HepG2 (cell line): ENCODE measurements around the gene RANBP17. TPM values are rescaled to one million over a fixed set of nuclear protein-coding genes. Genes with fewer than 3 reads are reported as not detected.

Experiments used
- ATAC-seq: fragments of 200-7000 bp; cut with Tn5 transposase; 3 replicates; pipeline ENCODE4 v1.9.1; 2020; ENCODE audit warnings: mild to moderate bottlenecking, moderate library complexity
- BruUV-seq: library from RNA; stranded (reverse); fragments of 400-500 nt; replicated peaks from 2 replicates; lab custom pipeline; 2021; lab: Mats Ljungman, UMichigan
- CTCF ChIA-PET: fragments of 300-600 bp; formaldehyde crosslinking; extraction: SDS; loops from one replicate; lab custom pipeline; 2021; ENCODE audit warnings: low total read pairs, inconsistent platforms, low intra/inter-chr PET ratio; lab: Yijun Ruan, JAX
- POLR2A ChIA-PET: fragments of 350-600 bp; sonication (Branson Sonifier 250); formaldehyde crosslinking; loops from one replicate; lab custom pipeline; 2020; ENCODE audit warnings: antibody characterized with exemption, inconsistent platforms; lab: Yijun Ruan, JAX
- DNase-seq: peaks from one replicate; pipeline ENCODE4 v3.0.0-alpha.2; 2015; ENCODE audit warnings: low spot score
- FAIRE-seq: peaks from 3 replicates; lab custom pipeline; 2011; peaks lifted over from hg19 to GRCh38; lab: Jason Lieb, UNC
- H2AFZ ChIP-seq: one replicate; pipeline ENCODE4 v1.6.1; 2011; ENCODE audit warnings: low read length, inconsistent platforms
- H3K27ac ChIP-seq: fragments of 300-600 bp; 3 replicates; pipeline ENCODE4 v1.8.0; 2011; ENCODE audit warnings: mixed run types, mild to moderate bottlenecking, mixed read lengths, low read length, inconsistent platforms; ENCODE audit not compliant: insufficient read depth; ENCODE audit errors: extremely low read length
- H3K27me3 ChIP-seq, 2 experiments: fragments of 200-600 bp in 1 of 2; 2 replicates in 1 of 2; 3 replicates in 1 of 2; pipeline versions ENCODE4 v1.6.0 to v1.8.0; 2011; ENCODE audit warnings: low read length in 2 of 2, mild to moderate bottlenecking in 2 of 2, moderate library complexity in 2 of 2, inconsistent platforms in 1 of 2; ENCODE audit not compliant: insufficient read depth in 2 of 2, control insufficient read depth in 1 of 2
- H3K36me3 ChIP-seq, 2 experiments: fragments of 200-600 bp in 1 of 2; replicated peaks in 1 of 2; 2 replicates in 1 of 2; 3 replicates in 1 of 2; pipeline versions ENCODE4 v1.5.1 to v1.8.0; 2011; ENCODE audit warnings: low read length in 2 of 2, inconsistent platforms in 1 of 2; ENCODE audit not compliant: insufficient read depth in 2 of 2, control insufficient read depth in 1 of 2
- H3K4me1 ChIP-seq: 2 replicates; pipeline ENCODE4 v1.5.1; 2012; ENCODE audit warnings: low read length, inconsistent platforms; ENCODE audit not compliant: insufficient read depth
- H3K4me2 ChIP-seq: 2 replicates; pipeline ENCODE4 v1.6.0; 2011; ENCODE audit warnings: low read depth, low read length, inconsistent platforms
- H3K4me3 ChIP-seq, 3 experiments: fragments of 200-600 bp in 1 of 3; sonication (generic), shearing (Covaris generic) in 1 of 3; replicated peaks in 1 of 3; 2 replicates each; pipeline ENCODE4 v1.5.1; 2011 to 2016; ENCODE audit warnings: low read length in 3 of 3, inconsistent platforms in 2 of 3, low read depth in 2 of 3, mild to moderate bottlenecking in 2 of 3, control low read depth in 1 of 3, mixed read lengths in 1 of 3; ENCODE audit not compliant: insufficient read depth in 1 of 3
- H3K79me2 ChIP-seq: one replicate; pipeline ENCODE4 v1.6.1; 2011; ENCODE audit warnings: low read length, inconsistent platforms; ENCODE audit not compliant: insufficient read depth
- H3K9ac ChIP-seq: 2 replicates; pipeline ENCODE4 v1.6.0; 2011; ENCODE audit warnings: mild to moderate bottlenecking, low read depth, low read length, inconsistent platforms; ENCODE audit not compliant: insufficient read depth
- H3K9me3 ChIP-seq: 2 replicates; pipeline ENCODE4 v1.5.1; 2012; ENCODE audit warnings: mild to moderate bottlenecking, low read length
- H4K20me1 ChIP-seq: 2 replicates; pipeline ENCODE4 v1.6.0; 2011; ENCODE audit warnings: inconsistent platforms, mild to moderate bottlenecking, low read length, moderate library complexity; ENCODE audit not compliant: insufficient read depth
- ATF1 ChIP-seq: IDR thresholded peaks from 2 replicates; pipeline ENCODE4 v1.6.1; 2016; ENCODE audit warnings: mild to moderate bottlenecking, control low read depth
- CENPX ChIP-seq: sonication (generic); formaldehyde crosslinking; IDR thresholded peaks from 2 replicates; pipeline ENCODE4 v1.9.0; 2021; ENCODE audit warnings: mild to moderate bottlenecking, missing genetic modification reagents, moderate library complexity
- GTF3A ChIP-seq: sonication (generic); formaldehyde crosslinking; conservative IDR thresholded peaks from 2 replicates; pipeline ENCODE4 v1.4.0; 2020; ENCODE audit warnings: mild to moderate bottlenecking, missing genetic modification reagents
- MAFG ChIP-seq: sonication (generic); formaldehyde crosslinking; IDR thresholded peaks from 2 replicates; pipeline ENCODE4 v1.5.1; 2020; ENCODE audit warnings: mild to moderate bottlenecking, missing genetic modification reagents
- NR2F1 ChIP-seq, 2 experiments: fragments of 450-650 bp in 1 of 2; formaldehyde crosslinking in 1 of 2; IDR thresholded peaks; 2 replicates each; pipeline versions ENCODE4 v1.5.0 to v1.6.1; 2016 to 2020; ENCODE audit warnings: mild to moderate bottlenecking in 1 of 2, missing compliant biosample characterization in 1 of 2, missing genetic modification reagents in 1 of 2, moderate library complexity in 1 of 2
- ZNF205 ChIP-seq: IDR thresholded peaks from 2 replicates; pipeline ENCODE4 v1.6.1; 2018; ENCODE audit warnings: missing biosample characterization, missing genetic modification reagents
- WGBS: methylation state at CpG from one replicate; pipeline ENCODE4 v1.1.6; 2017; ENCODE audit warnings: low lambda C conversion rate; 5-methylcytosine and 5-hydroxymethylcytosine counted together
- in situ Hi-C: cut with HindIII; loops from 2 replicates; pipeline ENCODE4 v1.10.0; 2017; ENCODE audit warnings: low pct_unique_long_range_greater_than_20kb; ENCODE audit not compliant: extremely low pct_ligation_motif_present
- intact Hi-C: fragments of 100-400 bp; cut with micrococcal nuclease; formaldehyde crosslinking; loops from one replicate; pipeline ENCODE4 v1.10.0; 2022; ENCODE audit not compliant: unreplicated experiment
- polyA plus RNA-seq, 8 experiments: library from polyadenylated mRNA; depleted of rRNA in 3 of 8; stranded (reverse) in 7 of 8; unstranded in 1 of 8; fragments of >200 nt; fragmentation: Illumina TruSeq in 4 of 8; extraction: Trizol in 4 of 8; gene quantifications; 2 replicates each; pipeline versions ENCODE4 v1.2.1 to v1.2.3, GENCODE V29; 2011 to 2016; ENCODE audit warnings: low read depth in 4 of 8, missing spikeins in 1 of 8, mixed read lengths in 1 of 8; ENCODE audit not compliant: insufficient read depth in 1 of 8
- total RNA-seq, 5 experiments: library from RNA; depleted of rRNA; stranded (reverse); fragments of >200 nt; fragmentation: Illumina TruSeq; extraction: Trizol; gene quantifications; 2 replicates each; pipeline ENCODE4 v1.2.3, GENCODE V29; 2016; ENCODE audit warnings: low read depth in 1 of 5
- TF ChIP-seq, protein P1 (sequence below): sonication (generic); formaldehyde crosslinking; IDR thresholded peaks from 2 replicates; pipeline ENCODE4 v1.8.1; 2023; ENCODE audit warnings: missing genetic modification reagents, inconsistent platforms, borderline replicate concordance
- TF ChIP-seq, protein P2 (sequence below): sonication (generic); formaldehyde crosslinking; conservative IDR thresholded peaks from 2 replicates; pipeline ENCODE4 v1.5.0; 2020; ENCODE audit warnings: missing genetic modification reagents

RANBP17 gene
- total and polyA plus RNA-seq, 2 of the 13 experiments (the other 11 are each of a cell fraction or from before 2014, with no cell fraction given): not detected

DNA sequence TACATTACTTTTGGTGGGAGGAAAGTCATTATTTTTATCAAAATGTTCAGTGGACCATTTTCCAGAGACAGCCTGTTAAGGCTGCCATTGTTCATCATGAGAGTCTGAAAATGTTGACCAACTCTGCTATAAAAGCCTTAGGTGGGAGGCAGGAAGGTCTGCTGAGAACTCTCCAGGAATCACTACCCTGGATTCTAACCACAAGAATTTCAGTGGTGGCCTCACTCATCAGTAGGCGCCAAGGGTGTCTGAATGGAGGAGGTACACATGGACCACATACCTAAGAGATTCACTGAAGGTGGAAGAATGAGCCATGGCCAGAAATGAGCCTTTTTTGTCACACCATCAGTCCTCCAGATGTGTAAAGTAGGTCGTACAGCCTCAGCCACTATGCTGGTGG is 426.2 kb downstream of the RANBP17 start:
- DNase-seq (no peak), FAIRE-seq (no peak), ATAC-seq (no peak)
- TF ChIP-seq ATF1 (CRISPR knock-in tag) (no peak), CENPX (CRISPR knock-in tag) (no peak), MAFG (CRISPR knock-in tag) (no peak), GTF3A (CRISPR knock-in tag) (no peak), ZNF205 (CRISPR knock-in tag) (no peak), NR2F1 (CRISPR knock-in tag; IDR thresholded peaks at IDR 0.05) (no peak)
- TF ChIP-seq, protein P1, sequence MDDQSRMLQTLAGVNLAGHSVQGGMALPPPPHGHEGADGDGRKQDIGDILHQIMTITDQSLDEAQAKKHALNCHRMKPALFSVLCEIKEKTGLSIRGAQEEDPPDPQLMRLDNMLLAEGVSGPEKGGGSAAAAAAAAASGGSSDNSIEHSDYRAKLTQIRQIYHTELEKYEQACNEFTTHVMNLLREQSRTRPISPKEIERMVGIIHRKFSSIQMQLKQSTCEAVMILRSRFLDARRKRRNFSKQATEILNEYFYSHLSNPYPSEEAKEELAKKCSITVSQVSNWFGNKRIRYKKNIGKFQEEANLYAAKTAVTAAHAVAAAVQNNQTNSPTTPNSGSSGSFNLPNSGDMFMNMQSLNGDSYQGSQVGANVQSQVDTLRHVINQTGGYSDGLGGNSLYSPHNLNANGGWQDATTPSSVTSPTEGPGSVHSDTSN (CRISPR knock-in tag): no peak
- TF ChIP-seq, protein P2, sequence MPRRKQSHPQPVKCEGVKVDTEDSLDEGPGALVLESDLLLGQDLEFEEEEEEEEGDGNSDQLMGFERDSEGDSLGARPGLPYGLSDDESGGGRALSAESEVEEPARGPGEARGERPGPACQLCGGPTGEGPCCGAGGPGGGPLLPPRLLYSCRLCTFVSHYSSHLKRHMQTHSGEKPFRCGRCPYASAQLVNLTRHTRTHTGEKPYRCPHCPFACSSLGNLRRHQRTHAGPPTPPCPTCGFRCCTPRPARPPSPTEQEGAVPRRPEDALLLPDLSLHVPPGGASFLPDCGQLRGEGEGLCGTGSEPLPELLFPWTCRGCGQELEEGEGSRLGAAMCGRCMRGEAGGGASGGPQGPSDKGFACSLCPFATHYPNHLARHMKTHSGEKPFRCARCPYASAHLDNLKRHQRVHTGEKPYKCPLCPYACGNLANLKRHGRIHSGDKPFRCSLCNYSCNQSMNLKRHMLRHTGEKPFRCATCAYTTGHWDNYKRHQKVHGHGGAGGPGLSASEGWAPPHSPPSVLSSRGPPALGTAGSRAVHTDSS: no peak
- intact Hi-C loops: no loop called here
- H3K27ac ChIP-seq: no peak overlapping the region
- ChIA-PET CTCF (no interaction called here), POLR2A (no interaction called here)
- no peaks in the 10 kb centered on the region for H3K27me3 ChIP-seq
- no peak overlapping the region for H2AFZ ChIP-seq
- 10% methylated on average over 2 of the region's 2 CpGs for WGBS
- in situ Hi-C loops: no loop called here
- H3K79me2 ChIP-seq: no peaks in the 10 kb centered on the region
- no peak overlapping the region for H3K9ac ChIP-seq
- no peak overlapping the region for H3K4me2 ChIP-seq
- no peaks in the 10 kb centered on the region for H3K9me3 ChIP-seq
- H4K20me1 ChIP-seq: no peaks in the 10 kb centered on the region
- H3K4me3 ChIP-seq: no peak overlapping the region
- BruUV-seq: no TSS peak
- H3K36me3 ChIP-seq: no peaks in the 10 kb centered on the region
- no peaks in the 10 kb centered on the region for H3K4me1 ChIP-seq
